Activated CD8-positive, alpha-beta T cell treated with anti-CD3 and anti-CD28 coated beads for 36 hours (primary cell): Measurements from ENCODE around the gene ADD1. TPM values are rescaled to one million over a fixed set of nuclear protein-coding genes. Genes with fewer than 3 reads are reported as not detected.

ENCODE experiments used
- ATAC-seq: fragments of 200-7000 bp; cut with Tn5 transposase; one replicate; pipeline ENCODE4 v1.10.0; 2021; ENCODE audit warnings: mild to moderate bottlenecking, moderate library complexity
- CTCF ChIA-PET: fragments of 350-600 bp; sonication (Branson Sonifier 250); formaldehyde crosslinking; loops from one replicate; lab custom pipeline; 2021; ENCODE audit warnings: antibody characterized with exemption; lab: Charles Lee
- POLR2A ChIA-PET: fragments of 350-600 bp; sonication (Branson Sonifier 250); formaldehyde crosslinking; loops from one replicate; lab custom pipeline; 2021; ENCODE audit warnings: antibody characterized with exemption; lab: Charles Lee
- DNase-seq: peaks from one replicate; pipeline ENCODE4 v3.0.0-alpha.2; 2020
- H3K27ac Mint-ChIP-seq: one replicate; pipeline ENCODE4 v1.8.0; 2021; ENCODE audit warnings: mild to moderate bottlenecking, mixed read lengths
- H3K27me3 Mint-ChIP-seq: one replicate; pipeline ENCODE4 v1.8.0; 2021; ENCODE audit warnings: mixed read lengths
- H3K36me3 Mint-ChIP-seq: one replicate; pipeline ENCODE4 v1.8.0; 2021; ENCODE audit warnings: low read depth, mixed read lengths
- H3K4me1 Mint-ChIP-seq: one replicate; pipeline ENCODE4 v1.8.0; 2021; ENCODE audit warnings: low read depth, mixed read lengths
- H3K4me3 Mint-ChIP-seq: one replicate; pipeline ENCODE4 v1.8.0; 2021; ENCODE audit warnings: mild to moderate bottlenecking, moderate library complexity, mixed read lengths
- H3K9me3 Mint-ChIP-seq: one replicate; pipeline ENCODE4 v1.8.0; 2021; ENCODE audit warnings: mixed read lengths
- CTCF ChIP-seq: fragments of 200-600 bp; IDR thresholded peaks from one replicate; pipeline ENCODE4 v1.8.0; 2022; ENCODE audit warnings: antibody characterized with exemption, mild to moderate bottlenecking
- intact Hi-C: fragments of 100-400 bp; cut with micrococcal nuclease; formaldehyde crosslinking; loops from one replicate; pipeline ENCODE4 v1.10.0; 2022
- total RNA-seq, 2 experiments: library from RNA; stranded (reverse); gene quantifications; one replicate each; pipeline ENCODE4 v1.2.3, GENCODE V29; 2021

ADD1 gene
- total RNA-seq, 2 experiments from 2014 or later: 149 to 154 TPM

- intact Hi-C loops: no loop called here
- no peaks in the 10 kb centered on the region for H3K27me3 Mint-ChIP-seq
- TF ChIP-seq CTCF: no peak
- peaks cover 42% of the 10 kb centered on the region for H3K36me3 Mint-ChIP-seq
- no peak overlapping the region for H3K27ac Mint-ChIP-seq
- ATAC-seq (peak; percentile 49), DNase-seq (no peak)
- peak overlapping the region; percentile 73 for H3K4me3 Mint-ChIP-seq
- H3K4me1 Mint-ChIP-seq: peaks cover 57% of the 10 kb centered on the region
- H3K9me3 Mint-ChIP-seq: no peaks in the 10 kb centered on the region
- ChIA-PET CTCF (interaction anchor here (1.0 to 1.5 kb wide), 2 partner anchors 43 to 54 kb away, joined by 3 to 4 read pairs; no protein-coding TSS in a partner anchor), POLR2A (interaction anchor here (0.6 to 2.2 kb wide), 10 partner anchors 9 to 30 kb away, joined by 3 to 10 read pairs (median 4); partner anchors contain the start of gene ADD1)
Observed at GRCh38 chr4:2817701-2818350, 25.8 kb upstream of the ADD1 start.

DNA sequence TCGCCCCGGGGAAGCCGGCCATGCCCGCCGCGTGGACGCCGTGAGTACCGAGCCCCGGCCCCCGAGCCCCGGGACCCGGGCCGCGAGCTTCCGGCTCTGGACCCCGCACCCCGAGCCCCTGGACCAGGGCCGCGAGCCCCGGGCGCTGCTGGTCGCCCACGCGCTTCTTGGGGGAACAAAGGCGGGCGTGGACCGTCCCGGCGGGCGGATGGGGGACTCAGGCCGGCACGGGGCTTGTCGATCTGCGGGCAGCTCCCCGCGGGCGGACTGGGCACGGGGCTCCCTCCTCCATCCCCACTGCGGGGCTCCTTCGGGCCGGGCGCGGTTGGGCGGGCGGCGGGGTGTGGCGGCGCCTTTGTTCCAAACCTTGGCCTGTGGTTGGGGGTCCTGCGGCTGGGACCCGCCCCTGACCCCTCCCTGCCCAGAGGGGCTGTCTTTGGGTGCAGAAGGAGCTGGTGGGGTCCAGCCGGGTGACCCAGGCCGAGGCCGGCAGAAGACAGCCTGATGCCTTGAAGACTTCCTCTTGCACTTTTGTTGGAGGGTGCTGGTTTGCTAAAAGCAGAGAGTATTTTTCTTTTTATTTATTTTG is 25.2 kb upstream of the ADD1 start:
- Mint-ChIP-seq H3K36me3 (peaks cover 39% of the 10 kb centered on the region), H3K9me3 (no peaks in the 10 kb centered on the region), H3K4me3 (peak overlapping the region; percentile 53), H3K27ac (no peak overlapping the region), H3K27me3 (no peaks in the 10 kb centered on the region), H3K4me1 (peaks cover 55% of the 10 kb centered on the region)
- no peak for TF ChIP-seq CTCF
- CTCF ChIA-PET: interaction anchor here (1.0 to 1.5 kb wide), 4 partner anchors 21 to 63 kb away, joined by 3 to 4 read pairs (median 3); partner anchors contain the start of gene TNIP2
- ATAC-seq: peak; percentile 2
- DNase-seq: no peak
- intact Hi-C loops: no loop called here
- POLR2A ChIA-PET: interaction anchor here (0.5 to 2.2 kb wide), 12 partner anchors 9 to 65 kb away, joined by 3 to 10 read pairs (median 4); partner anchors contain the start of gene ADD1

GRCh38 chr4:2819244-2820215 is 24.1 kb upstream of the ADD1 start:
- peaks cover 37% of the 10 kb centered on the region for H3K36me3 Mint-ChIP-seq
- POLR2A ChIA-PET: interaction anchor here (0.5 to 2.2 kb wide), 10 partner anchors 7 to 64 kb away, joined by 3 to 10 read pairs (median 4); partner anchors contain the start of gene ADD1

More at GRCh38 chr4:2819244-2820215, 24.1 kb upstream of the ADD1 start:
- peaks cover 44% of the 10 kb centered on the region for H3K4me1 Mint-ChIP-seq
- no peak for ATAC-seq
- no peaks in the 10 kb centered on the region for H3K9me3 Mint-ChIP-seq
- peak overlapping the region; percentile 27 for H3K27ac Mint-ChIP-seq
- intact Hi-C loops: no loop called here
- CTCF ChIA-PET: interaction anchor here (0.7 to 1.5 kb wide), 5 partner anchors 20 to 134 kb away, joined by 3 to 4 read pairs (median 3); partner anchors contain the start of gene TNIP2
- H3K27me3 Mint-ChIP-seq: no peaks in the 10 kb centered on the region
- TF ChIP-seq CTCF: no peak
- DNase-seq: no peak
- H3K4me3 Mint-ChIP-seq: peak overlapping the region; percentile 53
